Loucy (cell line): ENCODE results near the gene BRAP.

Experiments used
- H2AFZ ChIP-seq: fragments of 200-600 bp; sonication (generic); 2 replicates; pipeline ENCODE4 v1.6.0; 2016; ENCODE audit warnings: antibody characterized with exemption, mild to moderate bottlenecking, low read length, moderate library complexity
- H3F3A ChIP-seq: fragments of 200-600 bp; 2 replicates; pipeline ENCODE4 v1.6.0; 2016; ENCODE audit warnings: antibody characterized with exemption, low read depth, mild to moderate bottlenecking
- H3K27me3 ChIP-seq: fragments of 200-600 bp; sonication (generic); 2 replicates; pipeline ENCODE4 v1.6.1; 2014; ENCODE audit warnings: low read length, mild to moderate bottlenecking; ENCODE audit not compliant: insufficient read depth, poor library complexity, severe bottlenecking
- H3K36me3 ChIP-seq: fragments of 200-600 bp; sonication (generic); 2 replicates; pipeline ENCODE4 v1.6.1; 2016; ENCODE audit warnings: low read length; ENCODE audit not compliant: insufficient read depth
- H3K4me1 ChIP-seq: fragments of 200-600 bp; sonication (generic); 2 replicates; pipeline ENCODE4 v1.5.1; 2014; ENCODE audit warnings: low read length, mild to moderate bottlenecking; ENCODE audit not compliant: insufficient read depth, poor library complexity, severe bottlenecking
- H3K4me2 ChIP-seq: fragments of 200-600 bp; sonication (generic); 2 replicates; pipeline ENCODE4 v1.6.0; 2014; ENCODE audit warnings: antibody characterized with exemption, low read length, low read depth, mild to moderate bottlenecking; ENCODE audit not compliant: poor library complexity, severe bottlenecking
- H3K4me3 ChIP-seq: fragments of 200-600 bp; sonication (generic); 2 replicates; pipeline ENCODE4 v1.5.1; 2014; ENCODE audit warnings: low read length, mild to moderate bottlenecking, mixed read lengths; ENCODE audit not compliant: poor library complexity, severe bottlenecking
- H3K79me2 ChIP-seq: fragments of 200-600 bp; sonication (generic); 2 replicates; pipeline ENCODE4 v1.6.1; 2014; ENCODE audit warnings: low read length; ENCODE audit not compliant: insufficient read depth
- H3K9ac ChIP-seq: fragments of 200-600 bp; sonication (generic); 2 replicates; pipeline ENCODE4 v1.6.0; 2014; ENCODE audit warnings: mild to moderate bottlenecking, low read depth, low read length, moderate library complexity; ENCODE audit not compliant: poor library complexity, severe bottlenecking
- H3K9me2 ChIP-seq: fragments of 200-600 bp; sonication (generic); replicated peaks from 2 replicates; pipeline ENCODE4 v1.6.1; 2016; ENCODE audit warnings: low read depth, low read length, mixed read lengths
- H3K9me3 ChIP-seq: fragments of 200-600 bp; sonication (generic); 2 replicates; pipeline ENCODE4 v1.6.1; 2014; ENCODE audit warnings: mild to moderate bottlenecking, antibody characterized with exemption, low read length, low read depth; ENCODE audit not compliant: insufficient read depth
- H4K20me1 ChIP-seq: fragments of 200-600 bp; sonication (generic); 2 replicates; pipeline ENCODE4 v1.6.0; 2014; ENCODE audit warnings: antibody characterized with exemption, low read length, mild to moderate bottlenecking; ENCODE audit not compliant: insufficient read depth, poor library complexity, severe bottlenecking
- CTCF ChIP-seq: fragments of 200-600 bp; sonication (generic); conservative IDR thresholded peaks from 2 replicates; pipeline ENCODE4 v1.5.1; 2014; ENCODE audit warnings: mild to moderate bottlenecking, antibody characterized with exemption, low read length
- EZH2phosphoT487 ChIP-seq: fragments of 200-600 bp; IDR thresholded peaks from 2 replicates; pipeline ENCODE4 v1.6.1; 2018; ENCODE audit warnings: antibody characterized with exemption, mild to moderate bottlenecking, moderate library complexity, borderline replicate concordance

BRAP gene

GRCh38 chr12:111635524-111635923 lies 50.2 kb downstream of the BRAP start:
- H4K20me1 ChIP-seq: no peaks in the 10 kb centered on the region
- H3F3A ChIP-seq: no peaks in the 10 kb centered on the region
- no peaks in the 10 kb centered on the region for H3K9me2 ChIP-seq
- no peak overlapping the region for H3K4me3 ChIP-seq
- no peaks in the 10 kb centered on the region for H3K4me1 ChIP-seq
- no peak overlapping the region for H3K9ac ChIP-seq
- TF ChIP-seq CTCF: no peak
- TF ChIP-seq EZH2phosphoT487: no peak
- no peak overlapping the region for H3K4me2 ChIP-seq
- no peaks in the 10 kb centered on the region for H3K9me3 ChIP-seq
- no peaks in the 10 kb centered on the region for H3K36me3 ChIP-seq
- no peak overlapping the region for H2AFZ ChIP-seq
- no peaks in the 10 kb centered on the region for H3K79me2 ChIP-seq
- no peaks in the 10 kb centered on the region for H3K27me3 ChIP-seq

GRCh38 chr12:111628505-111629260 lies 57.1 kb downstream of the BRAP start:
- Histone ChIP-seq H3F3A (no peaks in the 10 kb centered on the region), H3K9ac (no peak overlapping the region)

GRCh38 chr12:111626230-111626629 lies 59.5 kb downstream of the BRAP start:
- H3K4me2 ChIP-seq: no peak overlapping the region
- no peaks in the 10 kb centered on the region for H3K27me3 ChIP-seq
- H3K36me3 ChIP-seq: no peaks in the 10 kb centered on the region
- no peaks in the 10 kb centered on the region for H3K4me1 ChIP-seq
- no peak overlapping the region for H3K4me3 ChIP-seq
- TF ChIP-seq CTCF: no peak
- TF ChIP-seq EZH2phosphoT487: no peak
- H3K9ac ChIP-seq: no peak overlapping the region
- H2AFZ ChIP-seq: no peak overlapping the region
- H3K9me3 ChIP-seq: no peaks in the 10 kb centered on the region
- H3K9me2 ChIP-seq: no peaks in the 10 kb centered on the region
- H3F3A ChIP-seq: no peaks in the 10 kb centered on the region
- H4K20me1 ChIP-seq: no peaks in the 10 kb centered on the region
- no peaks in the 10 kb centered on the region for H3K79me2 ChIP-seq

More at GRCh38 chr12:111628505-111629260, 57.1 kb downstream of the BRAP start:
- Histone ChIP-seq H3K4me1 (no peaks in the 10 kb centered on the region), H2AFZ (no peak overlapping the region), H4K20me1 (no peaks in the 10 kb centered on the region), H3K4me3 (no peak overlapping the region), H3K9me3 (no peaks in the 10 kb centered on the region), H3K4me2 (no peak overlapping the region), H3K9me2 (no peaks in the 10 kb centered on the region), H3K36me3 (no peaks in the 10 kb centered on the region), H3K27me3 (no peaks in the 10 kb centered on the region), H3K79me2 (no peaks in the 10 kb centered on the region)
- no peak for TF ChIP-seq CTCF
- no peak for TF ChIP-seq EZH2phosphoT487
